Osteocyte (in vitro differentiated cells): ENCODE results near the gene FAM13A. TPM values are rescaled to one million over a fixed set of nuclear protein-coding genes. Genes with fewer than 3 reads are reported as not detected.

ENCODE experiments used
- DNase-seq: peaks from one replicate; pipeline ENCODE4 v3.0.0; 2021; ENCODE audit warnings: mixed read lengths; ENCODE audit not compliant: unreplicated experiment; ENCODE audit errors: extremely low spot score
- H3K27ac Mint-ChIP-seq: one replicate; pipeline ENCODE4 v1.8.0; 2021; ENCODE audit warnings: mild to moderate bottlenecking, mixed read lengths; ENCODE audit not compliant: unreplicated experiment
- H3K27me3 Mint-ChIP-seq: one replicate; pipeline ENCODE4 v1.8.0; 2021; ENCODE audit warnings: mixed read lengths; ENCODE audit not compliant: unreplicated experiment
- H3K36me3 Mint-ChIP-seq: one replicate; pipeline ENCODE4 v1.8.0; 2021; ENCODE audit warnings: mixed read lengths; ENCODE audit not compliant: unreplicated experiment
- H3K4me1 Mint-ChIP-seq: one replicate; pipeline ENCODE4 v1.8.0; 2021; ENCODE audit warnings: mixed read lengths; ENCODE audit not compliant: unreplicated experiment
- H3K4me3 Mint-ChIP-seq: one replicate; pipeline ENCODE4 v1.8.0; 2021; ENCODE audit warnings: mild to moderate bottlenecking, moderate library complexity, mixed read lengths; ENCODE audit not compliant: unreplicated experiment
- H3K9me3 Mint-ChIP-seq: one replicate; pipeline ENCODE4 v1.8.0; 2021; ENCODE audit warnings: mixed read lengths; ENCODE audit not compliant: unreplicated experiment
- total RNA-seq: library from RNA; stranded (reverse); gene quantifications from 2 replicates; pipeline ENCODE4 v1.2.1, GENCODE V29; 2021
- TF ChIP-seq, protein P1 (sequence below): fragments of 200-600 bp; sonication (generic); IDR thresholded peaks from 2 replicates; pipeline ENCODE4 v1.5.0; 2021; ENCODE audit warnings: antibody characterized with exemption, mild to moderate bottlenecking, moderate library complexity

The FAM13A gene
- total RNA-seq, 1 donor from 2014 or later: 18.5 TPM

GRCh38 chr4:89031272-89031671 is 25.7 kb downstream of the FAM13A start:
- Mint-ChIP-seq H3K4me1 (no peaks in the 10 kb centered on the region), H3K27ac (no peak overlapping the region), H3K27me3 (no peaks in the 10 kb centered on the region), H3K36me3 (peaks cover 5% of the 10 kb centered on the region), H3K9me3 (peaks cover 5% of the 10 kb centered on the region), H3K4me3 (no peak overlapping the region)
- TF ChIP-seq, protein P1, sequence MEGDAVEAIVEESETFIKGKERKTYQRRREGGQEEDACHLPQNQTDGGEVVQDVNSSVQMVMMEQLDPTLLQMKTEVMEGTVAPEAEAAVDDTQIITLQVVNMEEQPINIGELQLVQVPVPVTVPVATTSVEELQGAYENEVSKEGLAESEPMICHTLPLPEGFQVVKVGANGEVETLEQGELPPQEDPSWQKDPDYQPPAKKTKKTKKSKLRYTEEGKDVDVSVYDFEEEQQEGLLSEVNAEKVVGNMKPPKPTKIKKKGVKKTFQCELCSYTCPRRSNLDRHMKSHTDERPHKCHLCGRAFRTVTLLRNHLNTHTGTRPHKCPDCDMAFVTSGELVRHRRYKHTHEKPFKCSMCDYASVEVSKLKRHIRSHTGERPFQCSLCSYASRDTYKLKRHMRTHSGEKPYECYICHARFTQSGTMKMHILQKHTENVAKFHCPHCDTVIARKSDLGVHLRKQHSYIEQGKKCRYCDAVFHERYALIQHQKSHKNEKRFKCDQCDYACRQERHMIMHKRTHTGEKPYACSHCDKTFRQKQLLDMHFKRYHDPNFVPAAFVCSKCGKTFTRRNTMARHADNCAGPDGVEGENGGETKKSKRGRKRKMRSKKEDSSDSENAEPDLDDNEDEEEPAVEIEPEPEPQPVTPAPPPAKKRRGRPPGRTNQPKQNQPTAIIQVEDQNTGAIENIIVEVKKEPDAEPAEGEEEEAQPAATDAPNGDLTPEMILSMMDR: no peak
- DNase-seq: no peak

DNA sequence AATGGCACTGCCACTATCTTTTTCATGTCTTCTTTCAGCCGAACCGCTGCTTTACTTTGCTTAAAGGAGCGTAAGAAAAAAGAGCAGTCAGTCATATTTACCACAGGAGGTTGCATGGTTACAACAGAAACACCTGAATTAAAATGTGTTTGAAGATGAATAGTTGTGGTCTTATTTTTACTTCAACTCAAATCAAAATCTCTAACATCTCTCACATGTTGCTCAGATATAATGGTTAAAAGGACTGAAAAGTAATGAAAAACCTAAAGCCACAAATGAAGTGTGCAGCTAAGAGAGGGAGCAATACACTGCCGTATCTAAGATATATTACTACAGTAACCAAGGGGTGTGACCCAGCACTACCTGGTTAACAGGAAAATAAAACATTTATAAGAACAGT is 27.4 kb downstream of the FAM13A start:
- TF ChIP-seq, protein P1: no peak
- no peaks in the 10 kb centered on the region for H3K4me1 Mint-ChIP-seq
- no peaks in the 10 kb centered on the region for H3K27me3 Mint-ChIP-seq
- no peak for DNase-seq
- no peak overlapping the region for H3K27ac Mint-ChIP-seq
- H3K4me3 Mint-ChIP-seq: no peak overlapping the region
- no peaks in the 10 kb centered on the region for H3K36me3 Mint-ChIP-seq
- H3K9me3 Mint-ChIP-seq: no peaks in the 10 kb centered on the region

GRCh38 chr4:89026542-89026941 is 30.4 kb downstream of the FAM13A start:
- no peaks in the 10 kb centered on the region for H3K9me3 Mint-ChIP-seq
- no peak for DNase-seq
- no peak overlapping the region for H3K4me3 Mint-ChIP-seq
- TF ChIP-seq, protein P1: no peak
- no peak overlapping the region for H3K27ac Mint-ChIP-seq
- peaks cover 3% of the 10 kb centered on the region for H3K4me1 Mint-ChIP-seq
- no peaks in the 10 kb centered on the region for H3K27me3 Mint-ChIP-seq
- no peaks in the 10 kb centered on the region for H3K36me3 Mint-ChIP-seq

DNA sequence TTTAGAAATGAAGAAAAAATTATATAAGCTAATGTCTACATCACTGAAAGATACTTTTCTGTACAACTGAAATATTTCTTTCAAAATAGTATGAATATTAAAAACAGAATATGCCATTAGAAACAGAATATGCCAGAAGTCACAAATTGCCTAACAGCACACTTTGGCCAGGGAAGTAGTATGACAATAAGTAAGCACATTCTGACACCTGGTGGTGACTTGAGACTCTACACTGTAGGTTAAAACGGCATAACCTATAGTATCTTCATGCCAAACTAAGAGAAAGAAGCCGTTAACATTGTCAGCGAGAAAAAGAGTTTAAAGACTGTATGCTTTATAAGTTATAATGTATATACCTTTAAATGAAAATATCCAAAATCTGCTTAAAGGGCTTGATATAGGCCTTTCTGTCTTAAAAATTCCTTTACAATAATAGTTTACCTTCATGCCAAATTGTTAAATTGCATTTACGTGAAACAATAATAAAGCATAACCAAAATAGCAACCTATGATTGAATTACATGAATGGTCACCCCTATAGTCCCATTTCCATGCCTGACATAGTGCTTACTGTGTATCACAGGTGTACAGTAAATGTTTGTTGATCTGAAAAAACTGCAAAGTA is 32.8 kb downstream of the FAM13A start:
- TF ChIP-seq, protein P1: peak; percentile 92
- H3K27me3 Mint-ChIP-seq: no peaks in the 10 kb centered on the region
- no peak overlapping the region for H3K27ac Mint-ChIP-seq
- peaks cover 4% of the 10 kb centered on the region for H3K36me3 Mint-ChIP-seq
- H3K9me3 Mint-ChIP-seq: no peaks in the 10 kb centered on the region
- no peak for DNase-seq
- peaks cover 3% of the 10 kb centered on the region for H3K4me1 Mint-ChIP-seq
- no peak overlapping the region for H3K4me3 Mint-ChIP-seq

DNA sequence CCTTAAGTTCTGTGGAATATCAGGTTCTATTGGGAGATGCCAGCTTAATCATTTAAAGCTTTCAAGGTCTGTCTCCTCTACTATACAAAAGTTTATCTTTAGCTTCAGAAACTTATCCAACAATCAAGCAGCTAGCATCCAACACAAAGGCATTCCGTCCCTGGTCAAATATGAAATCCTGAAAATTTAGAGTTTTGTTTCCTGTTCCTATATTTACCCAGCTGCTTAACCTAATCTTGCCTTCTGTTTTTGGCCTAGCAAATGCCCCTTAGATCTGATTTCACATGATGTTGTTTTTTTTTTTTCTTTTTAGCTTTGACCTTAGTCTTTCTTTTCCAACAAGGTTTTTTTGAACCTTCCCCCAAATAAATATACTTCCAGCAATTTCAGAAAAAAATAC is 33.8 kb downstream of the FAM13A start:
- TF ChIP-seq, protein P1: no peak
- no peak for DNase-seq
- Mint-ChIP-seq H3K4me3 (no peak overlapping the region), H3K36me3 (peaks cover 12% of the 10 kb centered on the region), H3K27me3 (no peaks in the 10 kb centered on the region), H3K27ac (peak overlapping the region; percentile 8), H3K4me1 (peaks cover 3% of the 10 kb centered on the region), H3K9me3 (no peaks in the 10 kb centered on the region)
